Endothelial cell of umbilical vein (primary cell): ENCODE measurements around the gene MAPKAPK2. TPM values are rescaled to one million over a fixed set of nuclear protein-coding genes. Genes with fewer than 3 reads are reported as not detected.

Experiments used
- BruUV-seq: library from RNA; stranded (reverse); fragments of 400-500 nt; replicated peaks from 2 replicates; lab custom pipeline; 2021; lab: Mats Ljungman, UMichigan
- CTCF ChIA-PET: fragments of 300-600, 350-600 bp; sonication (Branson Sonifier 250); formaldehyde crosslinking; loops from one replicate; lab custom pipeline; 2021; ENCODE audit warnings: antibody characterized with exemption, inconsistent platforms; lab: Charles Lee
- POLR2A ChIA-PET: fragments of 300-600, 350-600 bp; sonication (Branson Sonifier 250); formaldehyde crosslinking; loops from one replicate; lab custom pipeline; 2021; ENCODE audit warnings: antibody characterized with exemption, inconsistent platforms; lab: Charles Lee
- DNase-seq: peaks from one replicate; pipeline ENCODE4 v3.0.0-alpha.2; 2011; ENCODE audit warnings: low read depth, low spot score
- FAIRE-seq: peaks from 2 replicates; lab custom pipeline; 2011; peaks lifted over from hg19 to GRCh38; lab: Jason Lieb, UNC
- H2AFZ ChIP-seq: 2 replicates; pipeline ENCODE4 v1.6.0; 2012; ENCODE audit warnings: low read depth, low read length, control low read depth, inconsistent platforms
- H3K27ac ChIP-seq: 2 replicates; pipeline ENCODE4 v1.5.1; 2011; ENCODE audit warnings: low read depth, mild to moderate bottlenecking, control low read depth, low read length, moderate library complexity; ENCODE audit not compliant: insufficient read depth
- H3K27me3 ChIP-seq, 2 experiments: 2 replicates each; pipeline versions ENCODE4 v1.6.0 to v1.6.1; 2011; ENCODE audit warnings: low read length in 2 of 2, mixed read lengths in 1 of 2; ENCODE audit not compliant: control insufficient read depth in 2 of 2, insufficient read depth in 2 of 2
- H3K36me3 ChIP-seq, 2 experiments: 2 replicates in 1 of 2; 3 replicates in 1 of 2; pipeline ENCODE4 v1.5.1; 2011; ENCODE audit warnings: low read length in 2 of 2, mild to moderate bottlenecking in 1 of 2, moderate library complexity in 1 of 2; ENCODE audit not compliant: control insufficient read depth in 2 of 2, insufficient read depth in 2 of 2; ENCODE audit errors: extremely low read depth in 1 of 2
- H3K4me1 ChIP-seq: 3 replicates; pipeline ENCODE4 v1.5.1; 2011; ENCODE audit warnings: mild to moderate bottlenecking, low read length; ENCODE audit not compliant: control insufficient read depth, insufficient read depth; ENCODE audit errors: extremely low read depth
- H3K4me2 ChIP-seq: 2 replicates; pipeline ENCODE4 v1.6.1; 2011; ENCODE audit warnings: low read length, control low read depth, mixed read lengths; ENCODE audit not compliant: insufficient read depth
- H3K4me3 ChIP-seq, 3 experiments: fragments of 200-600 bp in 1 of 3; sonication (generic), shearing (Covaris generic) in 1 of 3; replicated peaks in 1 of 3; 2 replicates each; pipeline ENCODE4 v1.5.1; 2011 to 2016; ENCODE audit warnings: control low read depth in 3 of 3, low read length in 3 of 3, mild to moderate bottlenecking in 2 of 3, inconsistent platforms in 1 of 3, low read depth in 1 of 3, moderate library complexity in 1 of 3; ENCODE audit not compliant: insufficient read depth in 1 of 3
- H3K79me2 ChIP-seq: 2 replicates; pipeline ENCODE4 v1.6.0; 2012; ENCODE audit warnings: low read length, inconsistent platforms; ENCODE audit not compliant: control insufficient read depth, insufficient read depth
- H3K9ac ChIP-seq: replicated peaks from 2 replicates; pipeline ENCODE3; 2011; ENCODE audit warnings: low read length, control low read depth; ENCODE audit not compliant: insufficient read depth; ENCODE audit errors: extremely low read depth
- H3K9me1 ChIP-seq: replicated peaks from 3 replicates; pipeline ENCODE4 v1.6.0; 2011; ENCODE audit warnings: mild to moderate bottlenecking, low read length; ENCODE audit not compliant: control insufficient read depth, insufficient read depth; ENCODE audit errors: extremely low read depth
- H3K9me3 ChIP-seq: replicated peaks from 2 replicates; pipeline ENCODE4 v1.5.1; 2012; ENCODE audit warnings: low read length, inconsistent platforms; ENCODE audit not compliant: control insufficient read depth, insufficient read depth
- H4K20me1 ChIP-seq: replicated peaks from 2 replicates; pipeline ENCODE3; 2011; ENCODE audit warnings: mild to moderate bottlenecking, low read length; ENCODE audit not compliant: control insufficient read depth, insufficient read depth; ENCODE audit errors: extremely low read depth
- FOS ChIP-seq: IDR thresholded peaks from 2 replicates; pipeline ENCODE4 v1.6.1; 2011; ENCODE audit warnings: mild to moderate bottlenecking, low read length, moderate library complexity, borderline replicate concordance; ENCODE audit not compliant: insufficient read depth
- GATA2 ChIP-seq: IDR thresholded peaks from 2 replicates; pipeline ENCODE4 v1.7.0; 2011; ENCODE audit warnings: low read depth, mild to moderate bottlenecking, moderate library complexity, mixed read lengths, low read length; ENCODE audit not compliant: insufficient read length, insufficient read depth
- dilution Hi-C: fragments of 300-500 bp; cut with MboI; formaldehyde crosslinking; loops from one replicate; pipeline ENCODE4 v1.15.0; 2019; ENCODE audit warnings: low sequenced_read_pairs; ENCODE audit not compliant: extremely low pct_ligation_motif_present
- intact Hi-C: fragments of 100-400 bp; cut with micrococcal nuclease; formaldehyde crosslinking; loops from one replicate; pipeline ENCODE4 v1.10.0; 2022
- polyA plus RNA-seq, 4 experiments: library from polyadenylated mRNA; depleted of rRNA in 3 of 4; stranded (reverse) in 3 of 4; unstranded in 1 of 4; fragments of >200 nt; gene quantifications; 2 replicates each; pipeline versions ENCODE4 v1.2.1 to v1.2.3, GENCODE V29; 2011 to 2012; ENCODE audit warnings: missing spikeins in 1 of 4
- total RNA-seq: library from RNA; stranded (reverse); gene quantifications from 2 replicates; pipeline ENCODE4 v1.2.3, GENCODE V29; 2021
- TF ChIP-seq, protein P1 (sequence below), 2 donors: IDR thresholded peaks; 1 replicate in 1 of 2; 2 replicates in 1 of 2; pipeline ENCODE4 v1.5.1; 2011; ENCODE audit warnings: low read length in 2 of 2, mild to moderate bottlenecking in 2 of 2, moderate library complexity in 2 of 2, control low read depth in 1 of 2, inconsistent platforms in 1 of 2, low read depth in 1 of 2; ENCODE audit not compliant: insufficient read depth in 1 of 2; ENCODE audit errors: extremely low read depth in 1 of 2
- TF ChIP-seq, protein P2 (sequence below): IDR thresholded peaks from 2 replicates; pipeline ENCODE4 v1.6.1; 2011; ENCODE audit not compliant: insufficient read depth, insufficient read length

Gene MAPKAPK2
- total and polyA plus RNA-seq, 2 donors (not counting 3 experiments of a cell fraction or from before 2014, with no cell fraction given): 52.9 to 69.1 TPM

- no peaks in the 10 kb centered on the region for H3K27me3 ChIP-seq
- intact Hi-C loops (loop anchor here (5.0 kb wide), 3 partner anchors 78 to 253 kb away; no protein-coding TSS in a partner anchor), dilution Hi-C loops (no loop called here)
- no peaks in the 10 kb centered on the region for H3K9me1 ChIP-seq
- no peak overlapping the region for H3K4me3 ChIP-seq
- no TSS peak for BruUV-seq
- TF ChIP-seq GATA2: no peak
- no peak overlapping the region for H3K4me2 ChIP-seq
- DNase-seq (no peak), FAIRE-seq (no peak)
- peaks cover 11% of the 10 kb centered on the region for H3K79me2 ChIP-seq
- H3K27ac ChIP-seq: no peak overlapping the region
- peaks cover 8% of the 10 kb centered on the region for H4K20me1 ChIP-seq
- H3K4me1 ChIP-seq: no peaks in the 10 kb centered on the region
- CTCF ChIA-PET: interaction anchor here (0.9 to 1.1 kb wide), 2 partner anchors 182 to 183 kb away, joined by 3 read pairs; no protein-coding TSS in a partner anchor
- no peaks in the 10 kb centered on the region for H3K9me3 ChIP-seq
- POLR2A ChIA-PET: no interaction called here
- no peak overlapping the region for H2AFZ ChIP-seq
- peaks cover 2 to 34% of the 10 kb centered on the region in 2 experiments for H3K36me3 ChIP-seq
- no peak overlapping the region for H3K9ac ChIP-seq
These were observed 44.3 kb downstream of the MAPKAPK2 start for GRCh38 chr1:206729050-206729449.

- POLR2A ChIA-PET: no interaction called here
- dilution Hi-C loops (no loop called here), intact Hi-C loops (loop anchor here (5.0 kb wide), 3 partner anchors 78 to 253 kb away; no protein-coding TSS in a partner anchor)
- no peak overlapping the region for H2AFZ ChIP-seq
- CTCF ChIA-PET: interaction anchor here (1.4 kb wide), 1 partner anchor 183 kb away, joined by 6 read pairs; no protein-coding TSS in a partner anchor
- no peaks in the 10 kb centered on the region for H3K9me1 ChIP-seq
- H3K4me3 ChIP-seq: no peak overlapping the region
- TF ChIP-seq, protein P1, sequence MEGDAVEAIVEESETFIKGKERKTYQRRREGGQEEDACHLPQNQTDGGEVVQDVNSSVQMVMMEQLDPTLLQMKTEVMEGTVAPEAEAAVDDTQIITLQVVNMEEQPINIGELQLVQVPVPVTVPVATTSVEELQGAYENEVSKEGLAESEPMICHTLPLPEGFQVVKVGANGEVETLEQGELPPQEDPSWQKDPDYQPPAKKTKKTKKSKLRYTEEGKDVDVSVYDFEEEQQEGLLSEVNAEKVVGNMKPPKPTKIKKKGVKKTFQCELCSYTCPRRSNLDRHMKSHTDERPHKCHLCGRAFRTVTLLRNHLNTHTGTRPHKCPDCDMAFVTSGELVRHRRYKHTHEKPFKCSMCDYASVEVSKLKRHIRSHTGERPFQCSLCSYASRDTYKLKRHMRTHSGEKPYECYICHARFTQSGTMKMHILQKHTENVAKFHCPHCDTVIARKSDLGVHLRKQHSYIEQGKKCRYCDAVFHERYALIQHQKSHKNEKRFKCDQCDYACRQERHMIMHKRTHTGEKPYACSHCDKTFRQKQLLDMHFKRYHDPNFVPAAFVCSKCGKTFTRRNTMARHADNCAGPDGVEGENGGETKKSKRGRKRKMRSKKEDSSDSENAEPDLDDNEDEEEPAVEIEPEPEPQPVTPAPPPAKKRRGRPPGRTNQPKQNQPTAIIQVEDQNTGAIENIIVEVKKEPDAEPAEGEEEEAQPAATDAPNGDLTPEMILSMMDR (IDR thresholded peaks at IDR 0.05; ENCODE audit: extremely low read depth in 1 of 2, insufficient read depth in 1 of 2, low read depth in 1 of 2, low read length in 2 of 2): no peak
- TF ChIP-seq, protein P2, sequence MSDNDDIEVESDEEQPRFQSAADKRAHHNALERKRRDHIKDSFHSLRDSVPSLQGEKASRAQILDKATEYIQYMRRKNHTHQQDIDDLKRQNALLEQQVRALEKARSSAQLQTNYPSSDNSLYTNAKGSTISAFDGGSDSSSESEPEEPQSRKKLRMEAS: no peak
- no peak for TF ChIP-seq FOS
- H3K9ac ChIP-seq: no peak overlapping the region
- FAIRE-seq: no peak
- no peaks in the 10 kb centered on the region for H3K27me3 ChIP-seq
- no peak overlapping the region for H3K4me2 ChIP-seq
- H3K27ac ChIP-seq: no peak overlapping the region
- H3K36me3 ChIP-seq: peaks cover 2 to 34% of the 10 kb centered on the region in 2 experiments
- peaks cover 11% of the 10 kb centered on the region for H3K79me2 ChIP-seq
- no peaks in the 10 kb centered on the region for H3K4me1 ChIP-seq
- H4K20me1 ChIP-seq: peaks cover 8% of the 10 kb centered on the region
- H3K9me3 ChIP-seq: no peaks in the 10 kb centered on the region
- no peak for DNase-seq
- no TSS peak for BruUV-seq
These were observed 44.8 kb downstream of the MAPKAPK2 start for GRCh38 chr1:206729507-206729906.
